Left colon (tissue), 2 donors: ENCODE data around the gene SUB1. TPM values are rescaled to one million over a fixed set of nuclear protein-coding genes. Genes with fewer than 3 reads are reported as not detected.
"Not testable (repeated sequence)": the region's sequence is repeated elsewhere in the genome, so short reads cannot be mapped to it uniquely, and the experiment has no call there.

Source experiments
- ATAC-seq: fragments of 200-7000 bp; cut with Tn5 transposase; one replicate; pipeline ENCODE4 v1.9.1; 2020; ENCODE audit warnings: mild to moderate bottlenecking, moderate library complexity
- DNase-seq, 2 donors: peaks; one replicate each; pipeline ENCODE4 v3.0.0-alpha.2; 2020
- intact Hi-C, 2 donors: fragments of 100-400 bp; cut with DNase I in 1 of 2; cut with micrococcal nuclease in 1 of 2; formaldehyde crosslinking; loops; one replicate each; pipeline versions ENCODE4 v1.11.2 to v1.14.0; 2022; cut with DNase I, micrococcal nuclease
- total RNA-seq, 2 donors: library from RNA; stranded (reverse); fragmentation: NEBNext Ultra II Directional; extraction: Animal tissue kit (Norgen Biotek cat#: 25700); gene quantifications; one replicate each; pipeline ENCODE4 v1.2.1, GENCODE V29; 2021
- donor health status: DM: no; HTN: no; CAD: no.
- donor health status: DM: yes; HTN: yes; CAD: no.

The SUB1 gene
- total RNA-seq, 2 donors from 2014 or later, result 169 to 188 TPM

- no peak for ATAC-seq
- DNase-seq, result no peak
- intact Hi-C loops, result no loop called here
Observed at GRCh38 chr5:32625106-32625505, 39.7 kb downstream of the SUB1 start.

DNA sequence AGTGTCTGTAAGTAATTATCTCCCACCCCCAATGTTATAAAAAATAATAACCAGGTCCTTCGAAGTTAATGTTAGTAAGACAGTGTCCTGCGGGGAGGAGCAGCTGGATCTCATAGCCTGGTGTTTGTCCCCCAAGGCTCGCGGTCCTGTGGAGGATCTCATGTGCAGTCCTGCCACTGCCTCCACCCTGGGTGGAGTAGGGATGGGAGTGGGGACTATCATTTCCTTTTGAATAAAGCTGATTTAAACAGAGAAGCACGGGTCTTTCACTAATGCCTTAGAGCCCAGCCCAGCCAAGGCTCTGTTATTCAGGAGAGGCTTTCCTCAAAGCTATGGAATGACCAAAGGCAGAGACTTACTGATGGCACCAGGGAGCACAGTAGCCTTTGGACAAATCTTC is 40.2 kb downstream of the SUB1 start:
- intact Hi-C loops, result no loop called here
- no peak for ATAC-seq
- DNase-seq, result no peak

DNA sequence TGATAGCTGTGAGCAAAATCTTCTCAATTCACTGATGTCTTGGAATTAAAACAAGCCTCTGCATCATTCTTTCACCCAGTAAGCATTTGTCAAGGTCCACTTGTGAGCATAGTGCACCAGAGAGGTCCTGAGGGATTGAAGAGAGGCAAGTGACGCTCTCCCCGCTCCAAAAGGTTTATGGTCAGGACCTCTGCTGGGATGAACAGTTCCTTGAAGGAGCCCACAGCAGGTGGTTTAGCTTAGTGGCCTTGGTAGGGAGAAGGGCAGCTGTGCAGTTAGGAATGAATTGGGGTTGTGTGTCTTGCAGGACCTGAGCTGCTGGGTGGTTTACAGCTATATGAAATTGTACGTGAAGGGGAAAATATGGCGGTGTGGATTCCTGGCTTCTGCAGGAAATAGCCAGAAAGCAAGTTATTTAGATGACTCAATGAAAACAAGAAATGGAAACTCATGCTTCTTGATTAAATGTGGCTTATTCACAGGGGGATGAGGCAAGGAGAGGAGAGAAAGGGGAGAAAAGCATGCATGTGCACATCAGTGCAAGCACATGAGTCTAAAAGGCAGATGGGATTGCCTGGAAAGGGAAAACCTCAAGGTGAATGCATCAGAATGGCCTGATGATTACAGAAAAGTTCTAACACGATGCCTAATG is 42.0 kb downstream of the SUB1 start:
- intact Hi-C loops, result no loop called here
- no peak for ATAC-seq
- DNase-seq, result no peak

DNA sequence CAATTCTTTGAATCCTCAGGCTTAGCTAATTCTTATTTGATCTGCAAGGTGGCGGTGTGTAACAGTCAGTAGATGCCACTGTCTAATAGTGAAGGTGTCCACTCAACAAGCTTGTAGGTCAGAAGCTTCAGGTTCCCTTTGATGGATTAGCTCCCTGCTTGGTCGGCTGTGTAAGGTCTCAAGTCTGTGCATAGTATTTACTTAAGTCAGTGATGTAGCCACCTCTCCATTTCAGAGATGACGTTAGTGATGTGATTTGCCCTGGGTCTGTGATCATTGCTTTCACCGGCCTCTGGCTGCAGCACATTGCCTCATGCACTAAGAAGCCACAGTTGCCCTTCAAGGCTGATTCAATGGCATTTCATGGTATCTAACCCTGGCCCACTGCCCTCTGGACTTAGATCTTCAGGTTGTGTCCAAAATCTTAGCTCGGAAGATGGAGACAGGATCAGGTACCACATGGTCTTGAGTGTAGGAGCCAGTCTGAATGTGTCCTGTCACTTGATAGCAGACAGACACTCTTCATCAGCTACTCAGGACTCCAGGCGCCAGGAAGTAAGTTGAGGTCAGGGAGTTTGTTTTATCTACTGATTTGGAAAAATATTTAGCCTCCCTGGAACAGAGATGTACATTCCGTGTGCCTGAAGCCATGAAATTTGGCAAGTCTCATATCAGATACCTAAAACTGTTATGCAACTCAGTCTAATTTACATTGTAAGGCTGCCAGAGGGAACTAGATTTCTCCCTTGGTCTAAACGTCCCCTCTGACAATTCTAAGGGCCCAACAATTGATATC is 42.9 kb downstream of the SUB1 start:
- intact Hi-C loops, result no loop called here
- no peak for ATAC-seq

GRCh38 chr5:32630867-32631491 is 45.6 kb downstream of the SUB1 start:
- intact Hi-C loops, result no loop called here
- ATAC-seq (no peak), DNase-seq (no peak)

More for the DNA sequence above, 42.9 kb downstream of the SUB1 start:
- no peak for DNase-seq

DNA sequence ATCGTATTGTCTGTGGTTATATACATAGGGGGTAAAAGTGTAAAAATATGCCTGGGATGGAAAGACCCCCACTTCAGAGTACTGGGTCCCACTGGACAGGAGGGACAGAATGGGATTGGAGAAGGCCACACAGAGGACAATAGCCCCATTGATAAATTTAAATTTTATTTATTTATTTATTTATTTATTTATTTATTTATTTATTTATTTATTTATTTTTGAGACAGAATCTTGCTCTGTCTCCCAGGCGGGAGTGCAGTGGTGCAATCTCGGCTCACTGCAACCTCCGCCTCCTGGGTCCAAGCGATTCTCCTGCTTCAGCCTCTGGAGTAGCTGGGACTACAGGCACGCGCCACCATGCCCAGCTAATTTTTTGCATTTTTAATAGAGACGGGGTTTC is 47.7 kb downstream of the SUB1 start:
- intact Hi-C loops, ATAC-seq, DNase-seq: not testable (repeated sequence)

DNA sequence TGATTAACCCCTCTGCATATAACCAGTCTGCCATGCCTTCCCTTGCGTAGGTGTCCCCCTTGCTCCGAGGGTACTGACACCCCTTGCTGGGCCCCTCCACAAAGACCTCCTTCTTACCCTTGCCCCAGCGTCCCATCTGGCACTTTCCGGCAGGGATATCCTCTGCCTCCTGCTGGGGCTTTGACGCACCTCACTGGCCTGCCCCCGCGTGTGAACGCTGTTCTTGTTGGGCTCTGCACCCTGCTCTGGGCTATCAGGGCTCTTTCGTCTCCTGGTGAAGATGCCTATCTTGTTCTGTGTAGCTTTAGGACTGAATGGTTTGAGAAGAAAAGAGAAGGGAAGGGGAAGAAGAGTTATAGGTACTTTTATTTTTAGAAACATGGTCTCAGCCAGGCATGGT is 53.0 kb downstream of the SUB1 start:
- no peak for DNase-seq
- no peak for ATAC-seq
- intact Hi-C loops, result no loop called here

- intact Hi-C loops, result no loop called here
- no peak for ATAC-seq
- DNase-seq, result no peak
Observed at GRCh38 chr5:32639943-32640342, 54.6 kb downstream of the SUB1 start.

GRCh38 chr5:32642276-32643002 is 57.1 kb downstream of the SUB1 start:
- ATAC-seq (no peak), DNase-seq (no peak)
- intact Hi-C loops, result no loop called here

DNA sequence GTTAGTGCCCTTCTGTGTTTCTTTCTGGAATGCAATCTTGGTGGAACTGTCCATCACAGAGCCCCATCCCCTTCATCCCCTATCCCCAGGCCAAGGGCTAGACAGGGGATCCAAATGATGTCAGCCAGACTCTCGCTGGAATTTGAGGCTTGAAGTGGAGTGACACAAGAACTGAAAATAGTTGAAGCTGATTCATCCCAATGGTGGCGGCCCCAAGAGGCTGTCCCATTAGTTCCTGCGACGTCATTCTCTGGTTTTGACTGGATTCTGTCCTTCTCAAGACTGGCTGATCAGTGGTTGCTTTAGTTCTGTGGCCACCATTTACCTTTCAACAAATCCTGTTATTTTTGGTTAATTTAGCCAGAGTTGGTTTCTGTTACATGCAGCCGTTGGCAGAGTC is 59.9 kb downstream of the SUB1 start:
- intact Hi-C loops, result no loop called here
- DNase-seq (no peak), ATAC-seq (no peak)

DNA sequence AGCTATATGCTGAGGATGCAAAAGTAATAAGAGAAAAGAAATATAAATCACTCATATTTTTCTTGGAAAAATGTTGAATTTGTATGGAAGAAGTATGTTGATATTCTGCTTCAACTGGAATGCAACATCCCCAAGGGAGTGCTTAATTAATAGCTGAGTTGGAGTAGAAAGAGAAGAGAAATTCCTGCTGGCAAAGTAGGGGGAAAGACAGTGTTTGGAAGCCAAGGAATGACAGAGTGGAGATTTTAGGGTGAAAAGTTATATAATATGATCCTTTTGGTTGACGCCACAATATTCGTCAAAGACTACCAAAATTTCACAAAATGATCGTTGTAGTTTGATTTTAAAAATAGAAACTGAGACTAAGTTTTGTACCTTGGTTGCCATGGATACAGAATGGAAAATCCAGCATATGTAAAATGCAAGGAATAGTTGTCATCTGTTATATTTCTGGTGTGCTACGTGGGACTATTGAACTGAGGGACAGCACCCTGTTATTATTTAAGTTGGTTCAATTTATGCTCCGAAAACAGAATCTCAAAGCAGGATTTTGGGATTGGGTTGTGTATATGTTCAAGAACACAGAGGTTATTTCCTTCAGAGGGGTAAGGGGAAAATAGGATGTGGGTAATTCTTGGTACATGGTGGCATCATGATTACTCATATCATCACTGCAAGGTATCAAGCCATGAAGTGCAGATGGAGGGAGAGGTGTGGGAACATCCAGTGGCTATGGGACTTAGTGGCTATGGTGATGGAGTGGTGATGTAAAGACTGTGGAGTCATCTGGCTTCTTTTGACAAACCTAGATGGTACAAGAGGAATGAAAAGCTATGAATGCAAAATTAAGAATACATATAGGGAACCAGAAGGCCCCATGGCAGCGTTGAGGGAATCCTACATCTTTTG is 61.0 kb downstream of the SUB1 start:
- no peak for DNase-seq
- intact Hi-C loops, result no loop called here
- no peak for ATAC-seq

- DNase-seq, result no peak
- intact Hi-C loops, result no loop called here
- no peak for ATAC-seq
Observed at GRCh38 chr5:32651088-32651487, 65.7 kb downstream of the SUB1 start.

DNA sequence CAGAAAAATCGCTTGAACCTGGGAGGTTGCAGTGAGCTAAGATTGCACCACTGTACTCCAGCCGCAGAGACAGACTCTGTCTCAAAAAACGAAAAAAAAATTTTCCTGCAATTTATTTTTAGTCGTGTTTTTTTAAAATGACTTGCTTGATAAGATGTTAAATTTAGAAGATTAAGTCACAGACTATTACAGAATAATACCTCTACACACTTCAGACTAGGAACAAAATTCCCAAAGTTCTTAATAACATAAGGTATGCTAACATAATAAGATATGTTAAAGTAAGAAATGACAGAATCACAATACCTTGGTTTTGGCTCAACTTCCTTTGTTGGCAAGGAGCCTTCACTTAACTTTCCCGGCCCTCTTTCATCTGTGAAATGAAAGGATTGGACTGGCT is 66.3 kb downstream of the SUB1 start:
- no peak for ATAC-seq
- intact Hi-C loops, result no loop called here
- DNase-seq, result no peak

Other genes starting within 250 kb of the SUB1 start
- 10 to 100 TPM; 45.7 to 48.6 TPM for gene ZFR, start 140.8 kb upstream of the SUB1 start, total RNA-seq
- 1 to 10 TPM in 1 of 2 donors, under 1 TPM in 1; 0.58 to 3.7 TPM for gene NPR3, start 125.8 kb downstream of the SUB1 start, total RNA-seq